A549 (cell line): ENCODE measurements around the gene CDC42EP1. TPM values are rescaled to one million over a fixed set of nuclear protein-coding genes. Genes with fewer than 3 reads are reported as not detected.
A peak's percentile ranks its signal among the peaks of the same experiment; 100 is the strongest.

Source experiments
- ATAC-seq, 2 experiments: fragments of 200-7000 bp in 1 of 2; fragments of >200 bp in 1 of 2; cut with Nextera tagmentation in 1 of 2; cut with Tn5 transposase in 1 of 2; 3 replicates each; pipeline versions ENCODE4 v1.8.0 to v1.9.1; 2018 to 2020; ENCODE audit warnings: mild to moderate bottlenecking in 1 of 2, moderate library complexity in 1 of 2
- CTCF ChIA-PET: fragments of 300-600 bp; sonication (Branson Sonifier 250); formaldehyde crosslinking; extraction: SDS; loops from one replicate; lab custom pipeline; 2021; ENCODE audit warnings: antibody characterized with exemption, inconsistent platforms; lab: Yijun Ruan, JAX
- POLR2A ChIA-PET: fragments of 350-600 bp; formaldehyde crosslinking; extraction: SDS; loops from one replicate; lab custom pipeline; 2021; ENCODE audit warnings: antibody characterized with exemption, inconsistent platforms; lab: Yijun Ruan, JAX
- DNase-seq, 2 experiments: peaks; one replicate each; pipeline versions ENCODE4 v3.0.0 to v3.0.0-alpha.2; 2011 to 2016; ENCODE audit warnings: low read depth in 1 of 2, low spot score in 1 of 2
- FAIRE-seq: peaks from 2 replicates; lab custom pipeline; 2011; peaks lifted over from hg19 to GRCh38; lab: Jason Lieb, UNC
- H3K27ac ChIP-seq, 2 experiments: fragments of >200 bp; sonication (Bioruptor Twin); formaldehyde crosslinking; 3 replicates each; pipeline ENCODE4 v1.5.1; 2016 to 2017
- H3K4me1 ChIP-seq: fragments of >200 bp; sonication (Bioruptor Twin); formaldehyde crosslinking; 3 replicates; pipeline ENCODE4 v1.6.1; 2016
- H3K4me2 ChIP-seq: fragments of >200 bp; sonication (Bioruptor Twin); formaldehyde crosslinking; 3 replicates; pipeline ENCODE4 v1.6.1; 2016
- H3K4me3 ChIP-seq: fragments of >200 bp; sonication (Bioruptor Twin); formaldehyde crosslinking; 3 replicates; pipeline ENCODE4 v1.5.1; 2016
- H3K9me3 ChIP-seq: fragments of >200 bp; sonication (Bioruptor Twin); formaldehyde crosslinking; 3 replicates; pipeline ENCODE4 v1.6.1; 2016
- CBX2 ChIP-seq: fragments of 200-600 bp; sonication (generic); IDR thresholded peaks from 2 replicates; pipeline ENCODE4 v1.6.1; 2016; ENCODE audit warnings: low read depth, mild to moderate bottlenecking, borderline replicate concordance
- EHF ChIP-seq: fragments of 250-450 bp; sonication (Bioruptor Pico); IDR thresholded peaks from 2 replicates; pipeline ENCODE4 v1.5.0; 2020; ENCODE audit warnings: mild to moderate bottlenecking
- EP300 ChIP-seq, 2 experiments: fragments of >200 bp; sonication (Bioruptor Twin); formaldehyde crosslinking; IDR thresholded peaks; 2 replicates in 1 of 2; 3 replicates in 1 of 2; pipeline ENCODE4 v1.6.1; 2016 to 2017
- HDAC2 ChIP-seq: fragments of 200-600 bp; sonication (generic); IDR thresholded peaks from 2 replicates; pipeline ENCODE4 v1.6.1; 2016
- HEYL ChIP-seq: fragments of 250-450 bp; sonication (Bioruptor Pico); IDR thresholded peaks from 2 replicates; pipeline ENCODE4 v1.8.0; 2021; ENCODE audit warnings: mild to moderate bottlenecking, moderate library complexity
- HOXB13 ChIP-seq: fragments of 250-450 bp; sonication (Bioruptor Pico); IDR thresholded peaks from 2 replicates; pipeline ENCODE4 v1.5.0; 2020; ENCODE audit warnings: low read depth, mild to moderate bottlenecking, moderate library complexity
- JUN ChIP-seq, 2 experiments: fragments of >200 bp; sonication (Bioruptor Twin); formaldehyde crosslinking; IDR thresholded peaks; 2 replicates in 1 of 2; 3 replicates in 1 of 2; pipeline ENCODE4 v1.6.1; 2016 to 2017
- JUNB ChIP-seq: fragments of >200 bp; sonication (Bioruptor Twin); formaldehyde crosslinking; IDR thresholded peaks from 2 replicates; pipeline ENCODE4 v1.6.1; 2016
- KDM1A ChIP-seq: fragments of 200-600 bp; sonication (generic); IDR thresholded peaks from 2 replicates; pipeline ENCODE4 v1.6.1; 2016; ENCODE audit warnings: low read depth, mild to moderate bottlenecking
- NPAS2 ChIP-seq: fragments of 250-450 bp; sonication (Bioruptor Pico); IDR thresholded peaks from 2 replicates; pipeline ENCODE4 v1.8.0; 2022; ENCODE audit warnings: mild to moderate bottlenecking, moderate library complexity, borderline replicate concordance
- PHF8 ChIP-seq: fragments of 200-600 bp; sonication (generic); IDR thresholded peaks from 2 replicates; pipeline ENCODE4 v1.6.1; 2016; ENCODE audit warnings: low read depth, mild to moderate bottlenecking, antibody characterized with exemption, moderate library complexity, borderline replicate concordance
- POLR2AphosphoS2 ChIP-seq: conservative IDR thresholded peaks from 2 replicates; pipeline ENCODE4 v1.6.1; 2012; ENCODE audit warnings: low read length, improper control_type of control experiment, inconsistent platforms
- RARB ChIP-seq: fragments of 250-450 bp; sonication (Bioruptor Pico); IDR thresholded peaks from 2 replicates; pipeline ENCODE4 v1.8.0; 2021; ENCODE audit warnings: mild to moderate bottlenecking, moderate library complexity
- RCOR1 ChIP-seq: fragments of 150-350 bp; IDR thresholded peaks from 2 replicates; pipeline ENCODE4 v1.6.1; 2014; ENCODE audit warnings: antibody characterized with exemption, low read length, low read depth
- SMC3 ChIP-seq: fragments of >200 bp; sonication (Bioruptor Twin); formaldehyde crosslinking; IDR thresholded peaks from 3 replicates; pipeline ENCODE4 v1.6.1; 2018; ENCODE audit warnings: inconsistent platforms
- WGBS: methylation state at CpG from one replicate; pipeline ENCODE4 v1.1.6; 2017; ENCODE audit errors: missing lambda C conversion rate; 5-methylcytosine and 5-hydroxymethylcytosine counted together
- polyA plus RNA-seq, 4 experiments: library from polyadenylated mRNA; depleted of rRNA in 3 of 4; stranded (reverse); fragments of >200 nt; fragmentation: RNase III in 1 of 4; extraction: RNeasy Plus Mini Kit Qiagen cat#74134 plus additional on column Dnase treatment in 1 of 4; gene quantifications; 2 replicates in 3 of 4; 3 replicates in 1 of 4; pipeline ENCODE4 v1.2.3, GENCODE V29; 2011 to 2017
- TF ChIP-seq, protein P1 (sequence below): fragments of 450-650 bp; IDR thresholded peaks from 2 replicates; pipeline ENCODE4 v1.6.1; 2014; ENCODE audit warnings: antibody characterized with exemption
- TF ChIP-seq, protein P2 (sequence below): fragments of 150-350 bp; IDR thresholded peaks from 2 replicates; pipeline ENCODE4 v1.6.1; 2014; ENCODE audit warnings: low read depth, mild to moderate bottlenecking, low read length
- TF ChIP-seq, protein P3 (sequence below): fragments of 250-450 bp; sonication (Bioruptor Pico); IDR thresholded peaks from 2 replicates; pipeline ENCODE4 v1.5.0; 2020; ENCODE audit warnings: low read depth, mild to moderate bottlenecking, moderate library complexity
- TF ChIP-seq, protein P4 (sequence below): fragments of >200 bp; sonication (Bioruptor Twin); formaldehyde crosslinking; IDR thresholded peaks from 3 replicates; pipeline ENCODE4 v1.6.1; 2016
- TF ChIP-seq, protein P5 (sequence below): IDR thresholded peaks from 2 replicates; pipeline ENCODE4 v1.6.1; 2012; ENCODE audit warnings: low read depth, borderline replicate concordance
- TF ChIP-seq, protein P6 (sequence below): IDR thresholded peaks from 2 replicates; pipeline ENCODE4 v1.6.1; 2012
- TF ChIP-seq, protein P7 (sequence below): fragments of 200-600 bp; sonication (generic); IDR thresholded peaks from 2 replicates; pipeline ENCODE4 v1.6.1; 2016; ENCODE audit warnings: antibody characterized with exemption, mild to moderate bottlenecking, moderate library complexity

The CDC42EP1 gene
- polyA plus RNA-seq, 2 of the 4 experiments (the other 2 are of a cell fraction): 16.0 to 20.2 TPM

DNA sequence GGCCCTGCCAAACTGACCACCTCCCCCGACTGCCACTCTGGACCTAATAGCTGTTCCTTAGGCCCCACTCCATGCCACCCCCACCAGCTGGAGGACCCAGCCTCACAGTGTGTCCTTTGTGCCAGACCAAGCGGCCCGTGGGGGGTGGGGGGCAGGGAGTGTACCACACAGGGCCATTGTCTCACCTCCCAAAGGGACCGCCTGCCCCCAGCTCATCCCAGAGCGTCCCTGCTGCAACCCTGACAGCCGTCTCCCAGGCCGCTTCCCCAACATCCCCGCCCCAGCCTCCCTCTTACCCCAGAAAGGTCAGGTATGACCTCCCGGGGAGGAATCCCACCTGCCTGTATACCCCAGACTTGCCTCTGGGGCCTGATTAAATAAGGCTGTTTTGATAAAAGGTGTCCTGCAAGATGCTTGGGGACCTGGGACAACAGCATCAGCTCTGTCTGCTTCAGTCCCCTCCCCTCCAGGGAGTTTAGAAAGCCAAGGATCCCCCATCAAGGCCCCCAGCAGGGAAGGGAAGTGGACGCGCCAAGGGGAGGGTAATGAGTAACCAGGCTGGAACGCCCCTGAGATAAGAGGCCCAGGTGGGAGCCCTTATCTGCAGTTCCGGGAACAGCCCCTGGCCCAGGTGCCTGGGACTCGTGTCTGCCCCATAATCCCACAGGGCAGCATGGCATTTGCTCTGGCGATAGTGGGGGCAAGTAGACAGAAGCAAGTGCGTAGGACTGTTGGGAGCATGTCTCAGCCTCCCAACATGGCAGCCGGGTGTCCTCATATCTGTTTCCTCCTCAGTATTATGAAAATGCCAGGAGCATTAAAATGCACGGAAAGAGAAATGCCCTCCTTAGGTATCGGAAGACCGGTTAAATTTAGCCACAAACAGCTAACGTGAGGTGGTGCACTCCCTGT lies 9.0 kb downstream of the CDC42EP1 start:
- H3K27ac ChIP-seq: peak overlapping the region; percentile 20 to 79; a peak in 4 of 6 replicates
- ChIA-PET CTCF (interaction anchor here (1.3 to 18.5 kb wide), 9 partner anchors 10 to 251 kb away, joined by 3 to 771 read pairs (median 36); partner anchors contain the start of gene LGALS2), POLR2A (no interaction called here)
- no peaks in the 10 kb centered on the region for H3K9me3 ChIP-seq
- DNase-seq (no peak), ATAC-seq (peak; percentile 7 to 12; a peak in 2 of 6 replicates), FAIRE-seq (no peak)
- peak in 1 of 2 experiments; percentile 39; a peak in 1 of 5 replicates for TF ChIP-seq JUN (IDR thresholded peaks at IDR 0.05)
- TF ChIP-seq, protein P1, sequence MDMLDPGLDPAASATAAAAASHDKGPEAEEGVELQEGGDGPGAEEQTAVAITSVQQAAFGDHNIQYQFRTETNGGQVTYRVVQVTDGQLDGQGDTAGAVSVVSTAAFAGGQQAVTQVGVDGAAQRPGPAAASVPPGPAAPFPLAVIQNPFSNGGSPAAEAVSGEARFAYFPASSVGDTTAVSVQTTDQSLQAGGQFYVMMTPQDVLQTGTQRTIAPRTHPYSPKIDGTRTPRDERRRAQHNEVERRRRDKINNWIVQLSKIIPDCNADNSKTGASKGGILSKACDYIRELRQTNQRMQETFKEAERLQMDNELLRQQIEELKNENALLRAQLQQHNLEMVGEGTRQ: no peak
- TF ChIP-seq, protein P2, sequence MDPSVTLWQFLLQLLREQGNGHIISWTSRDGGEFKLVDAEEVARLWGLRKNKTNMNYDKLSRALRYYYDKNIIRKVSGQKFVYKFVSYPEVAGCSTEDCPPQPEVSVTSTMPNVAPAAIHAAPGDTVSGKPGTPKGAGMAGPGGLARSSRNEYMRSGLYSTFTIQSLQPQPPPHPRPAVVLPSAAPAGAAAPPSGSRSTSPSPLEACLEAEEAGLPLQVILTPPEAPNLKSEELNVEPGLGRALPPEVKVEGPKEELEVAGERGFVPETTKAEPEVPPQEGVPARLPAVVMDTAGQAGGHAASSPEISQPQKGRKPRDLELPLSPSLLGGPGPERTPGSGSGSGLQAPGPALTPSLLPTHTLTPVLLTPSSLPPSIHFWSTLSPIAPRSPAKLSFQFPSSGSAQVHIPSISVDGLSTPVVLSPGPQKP: no peak
- no peak; the same call in 1 of the 2 replicates for TF ChIP-seq POLR2AphosphoS2
- TF ChIP-seq, protein P3, sequence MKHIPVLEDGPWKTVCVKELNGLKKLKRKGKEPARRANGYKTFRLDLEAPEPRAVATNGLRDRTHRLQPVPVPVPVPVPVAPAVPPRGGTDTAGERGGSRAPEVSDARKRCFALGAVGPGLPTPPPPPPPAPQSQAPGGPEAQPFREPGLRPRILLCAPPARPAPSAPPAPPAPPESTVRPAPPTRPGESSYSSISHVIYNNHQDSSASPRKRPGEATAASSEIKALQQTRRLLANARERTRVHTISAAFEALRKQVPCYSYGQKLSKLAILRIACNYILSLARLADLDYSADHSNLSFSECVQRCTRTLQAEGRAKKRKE (CRISPR knock-in tag): no peak
- WGBS: 33% methylated on average over 19 of the region's 21 CpGs
- no peak overlapping the region for H3K4me3 ChIP-seq
- peak overlapping the region; percentile 64 for H3K4me2 ChIP-seq
- peaks cover 42% of the 10 kb centered on the region for H3K4me1 ChIP-seq

DNA sequence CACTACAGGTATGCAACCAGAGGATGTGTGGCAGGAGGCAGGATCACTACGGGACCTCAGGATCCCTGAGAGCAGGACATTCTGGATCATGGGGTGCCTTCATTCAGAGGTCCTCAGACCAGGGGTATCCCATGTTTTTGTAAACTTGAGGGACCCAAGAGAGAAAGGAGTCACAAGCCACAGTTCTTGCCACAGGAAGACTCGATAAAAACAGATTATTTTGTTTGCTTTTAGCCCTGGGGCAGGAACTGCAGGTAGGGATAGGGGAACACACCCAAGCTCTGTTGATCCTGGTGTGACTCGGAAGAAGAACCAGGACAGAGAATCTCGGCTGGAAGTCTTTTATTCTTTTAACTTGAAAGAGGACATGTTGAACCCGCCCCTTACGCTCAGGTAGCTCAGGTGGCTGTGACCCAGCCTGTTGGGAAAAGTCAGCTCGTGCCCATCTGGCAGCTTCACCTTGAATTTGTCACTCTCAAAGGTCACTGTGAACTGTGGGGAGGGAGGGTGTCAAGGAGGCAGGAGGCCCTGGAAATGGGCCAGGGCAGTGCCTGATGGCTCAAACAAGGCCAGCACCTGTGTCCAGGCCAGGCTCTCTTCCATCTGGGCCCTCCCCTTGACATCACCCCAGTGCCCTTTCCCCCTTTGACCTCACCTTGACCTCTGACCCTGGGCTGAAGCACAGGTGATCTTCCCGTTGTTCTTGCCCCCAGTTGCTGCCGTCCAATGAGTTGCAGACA lies 9.8 kb downstream of the CDC42EP1 start:
- WGBS: 55% methylated on average over 8 of the region's 9 CpGs
- CTCF ChIA-PET: interaction anchor here (0.6 to 18.5 kb wide), 8 partner anchors 3 to 301 kb away, joined by 3 to 771 read pairs (median 6); partner anchors contain the start of genes CDC42EP1 and LGALS2
- no peak for FAIRE-seq
- Histone ChIP-seq H3K9me3 (no peaks in the 10 kb centered on the region), H3K27ac (peak overlapping the region; percentile 20 to 79; a peak in 4 of 6 replicates), H3K4me3 (no peak overlapping the region), H3K4me1 (peaks cover 34% of the 10 kb centered on the region), H3K4me2 (peak overlapping the region; percentile 64)
- peak in 1 of 2 experiments; percentile 14; a peak in 1 of 6 replicates for ATAC-seq
- POLR2A ChIA-PET: no interaction called here
- DNase-seq: no peak
- no peak for TF ChIP-seq JUNB
- TF ChIP-seq, protein P4, sequence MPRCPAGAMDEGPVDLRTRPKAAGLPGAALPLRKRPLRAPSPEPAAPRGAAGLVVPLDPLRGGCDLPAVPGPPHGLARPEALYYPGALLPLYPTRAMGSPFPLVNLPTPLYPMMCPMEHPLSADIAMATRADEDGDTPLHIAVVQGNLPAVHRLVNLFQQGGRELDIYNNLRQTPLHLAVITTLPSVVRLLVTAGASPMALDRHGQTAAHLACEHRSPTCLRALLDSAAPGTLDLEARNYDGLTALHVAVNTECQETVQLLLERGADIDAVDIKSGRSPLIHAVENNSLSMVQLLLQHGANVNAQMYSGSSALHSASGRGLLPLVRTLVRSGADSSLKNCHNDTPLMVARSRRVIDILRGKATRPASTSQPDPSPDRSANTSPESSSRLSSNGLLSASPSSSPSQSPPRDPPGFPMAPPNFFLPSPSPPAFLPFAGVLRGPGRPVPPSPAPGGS: peak; percentile 21; the same call in 1 of the 3 replicates
- no peak for TF ChIP-seq SMC3
- no peak for TF ChIP-seq KDM1A
- TF ChIP-seq HDAC2: no peak
- TF ChIP-seq EHF: no peak
- TF ChIP-seq, protein P5, sequence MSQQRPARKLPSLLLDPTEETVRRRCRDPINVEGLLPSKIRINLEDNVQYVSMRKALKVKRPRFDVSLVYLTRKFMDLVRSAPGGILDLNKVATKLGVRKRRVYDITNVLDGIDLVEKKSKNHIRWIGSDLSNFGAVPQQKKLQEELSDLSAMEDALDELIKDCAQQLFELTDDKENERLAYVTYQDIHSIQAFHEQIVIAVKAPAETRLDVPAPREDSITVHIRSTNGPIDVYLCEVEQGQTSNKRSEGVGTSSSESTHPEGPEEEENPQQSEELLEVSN: no peak
- TF ChIP-seq, protein P6, sequence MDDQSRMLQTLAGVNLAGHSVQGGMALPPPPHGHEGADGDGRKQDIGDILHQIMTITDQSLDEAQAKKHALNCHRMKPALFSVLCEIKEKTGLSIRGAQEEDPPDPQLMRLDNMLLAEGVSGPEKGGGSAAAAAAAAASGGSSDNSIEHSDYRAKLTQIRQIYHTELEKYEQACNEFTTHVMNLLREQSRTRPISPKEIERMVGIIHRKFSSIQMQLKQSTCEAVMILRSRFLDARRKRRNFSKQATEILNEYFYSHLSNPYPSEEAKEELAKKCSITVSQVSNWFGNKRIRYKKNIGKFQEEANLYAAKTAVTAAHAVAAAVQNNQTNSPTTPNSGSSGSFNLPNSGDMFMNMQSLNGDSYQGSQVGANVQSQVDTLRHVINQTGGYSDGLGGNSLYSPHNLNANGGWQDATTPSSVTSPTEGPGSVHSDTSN: 0 out of 2 replicates have a peak, but pooled peaks have one; percentile 4
- no peak for TF ChIP-seq EP300 (IDR thresholded peaks at IDR 0.05)
- no peak for TF ChIP-seq PHF8
- no peak for TF ChIP-seq HOXB13 (CRISPR knock-in tag)
- no peak for TF ChIP-seq HEYL (CRISPR knock-in tag)
- TF ChIP-seq NPAS2 (CRISPR knock-in tag): no peak
- TF ChIP-seq RCOR1: no peak
- TF ChIP-seq, protein P7, sequence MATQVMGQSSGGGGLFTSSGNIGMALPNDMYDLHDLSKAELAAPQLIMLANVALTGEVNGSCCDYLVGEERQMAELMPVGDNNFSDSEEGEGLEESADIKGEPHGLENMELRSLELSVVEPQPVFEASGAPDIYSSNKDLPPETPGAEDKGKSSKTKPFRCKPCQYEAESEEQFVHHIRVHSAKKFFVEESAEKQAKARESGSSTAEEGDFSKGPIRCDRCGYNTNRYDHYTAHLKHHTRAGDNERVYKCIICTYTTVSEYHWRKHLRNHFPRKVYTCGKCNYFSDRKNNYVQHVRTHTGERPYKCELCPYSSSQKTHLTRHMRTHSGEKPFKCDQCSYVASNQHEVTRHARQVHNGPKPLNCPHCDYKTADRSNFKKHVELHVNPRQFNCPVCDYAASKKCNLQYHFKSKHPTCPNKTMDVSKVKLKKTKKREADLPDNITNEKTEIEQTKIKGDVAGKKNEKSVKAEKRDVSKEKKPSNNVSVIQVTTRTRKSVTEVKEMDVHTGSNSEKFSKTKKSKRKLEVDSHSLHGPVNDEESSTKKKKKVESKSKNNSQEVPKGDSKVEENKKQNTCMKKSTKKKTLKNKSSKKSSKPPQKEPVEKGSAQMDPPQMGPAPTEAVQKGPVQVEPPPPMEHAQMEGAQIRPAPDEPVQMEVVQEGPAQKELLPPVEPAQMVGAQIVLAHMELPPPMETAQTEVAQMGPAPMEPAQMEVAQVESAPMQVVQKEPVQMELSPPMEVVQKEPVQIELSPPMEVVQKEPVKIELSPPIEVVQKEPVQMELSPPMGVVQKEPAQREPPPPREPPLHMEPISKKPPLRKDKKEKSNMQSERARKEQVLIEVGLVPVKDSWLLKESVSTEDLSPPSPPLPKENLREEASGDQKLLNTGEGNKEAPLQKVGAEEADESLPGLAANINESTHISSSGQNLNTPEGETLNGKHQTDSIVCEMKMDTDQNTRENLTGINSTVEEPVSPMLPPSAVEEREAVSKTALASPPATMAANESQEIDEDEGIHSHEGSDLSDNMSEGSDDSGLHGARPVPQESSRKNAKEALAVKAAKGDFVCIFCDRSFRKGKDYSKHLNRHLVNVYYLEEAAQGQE: no peak
- TF ChIP-seq, protein P1: no peak
- TF ChIP-seq RARB (CRISPR knock-in tag): no peak
- TF ChIP-seq CBX2: no peak
